ENCODE measurements around the gene P4HTM.

P4HTM gene

GRCh38 chr3:48983096-48983495 lies 6.9 kb upstream of the P4HTM start:
- Histone ChIP-seq H3K9me3 (ENCODE audit: control insufficient read depth in 2 of 2, low read length in 2 of 2) (no peaks in the 10 kb centered on the region), H3K4me1 (ENCODE audit: control insufficient read depth, insufficient read depth, low read length) (no peaks in the 10 kb centered on the region), H3K4me3 (ENCODE audit: low read length in 2 of 2) (no peak overlapping the region), H3K27me3 (ENCODE audit: control insufficient read depth in 1 of 2, insufficient read depth in 2 of 2, low read length in 2 of 2) (no peaks in the 10 kb centered on the region), H3K36me3 (ENCODE audit: control insufficient read depth in 2 of 2, insufficient read depth in 2 of 2, low read length in 2 of 2) (peaks cover 58 to 61% of the 10 kb centered on the region in 2 donors), H3K9ac (ENCODE audit: low read length in 2 of 2) (no peak overlapping the region), H3K27ac (ENCODE audit: low read length) (no peak overlapping the region)

GRCh38 chr3:48984663-48985062 lies 5.4 kb upstream of the P4HTM start:
- peaks cover 50 to 53% of the 10 kb centered on the region in 2 donors for H3K36me3 ChIP-seq (ENCODE audit: control insufficient read depth in 2 of 2, insufficient read depth in 2 of 2, low read length in 2 of 2)
- H3K4me1 ChIP-seq (ENCODE audit: control insufficient read depth, insufficient read depth, low read length): peaks cover 8% of the 10 kb centered on the region
- H3K9ac ChIP-seq (ENCODE audit: low read length in 2 of 2): no peak overlapping the region
- no peak overlapping the region for H3K27ac ChIP-seq (ENCODE audit: low read length)
- no peaks in the 10 kb centered on the region for H3K9me3 ChIP-seq (ENCODE audit: control insufficient read depth in 2 of 2, low read length in 2 of 2)
- H3K4me3 ChIP-seq (ENCODE audit: low read length in 2 of 2): no peak overlapping the region
- H3K27me3 ChIP-seq (ENCODE audit: control insufficient read depth in 1 of 2, insufficient read depth in 2 of 2, low read length in 2 of 2): no peaks in the 10 kb centered on the region

- H3K9ac ChIP-seq (ENCODE audit: low read length in 2 of 2): peak overlapping the region in 1 of 2 donors; percentile 29
- peaks cover 42 to 44% of the 10 kb centered on the region in 2 donors for H3K36me3 ChIP-seq (ENCODE audit: control insufficient read depth in 2 of 2, insufficient read depth in 2 of 2, low read length in 2 of 2)
- H3K4me1 ChIP-seq (ENCODE audit: control insufficient read depth, insufficient read depth, low read length): peaks cover 16% of the 10 kb centered on the region
Observed at GRCh38 chr3:48985831-48986376, 4.1 kb upstream of the P4HTM start.

GRCh38 chr3:48989126-48989795 lies 780 bp upstream of the P4HTM start:
- peak overlapping the region; percentile 85 to 94 for H3K9ac ChIP-seq (ENCODE audit: low read length in 2 of 2)
- H3K4me3 ChIP-seq (ENCODE audit: low read length in 2 of 2): peak overlapping the region; percentile 75 to 88
- peaks cover 27% of the 10 kb centered on the region for H3K4me1 ChIP-seq (ENCODE audit: control insufficient read depth, insufficient read depth, low read length)
- H3K27me3 ChIP-seq (ENCODE audit: control insufficient read depth in 1 of 2, insufficient read depth in 2 of 2, low read length in 2 of 2): no peaks in the 10 kb centered on the region
- peaks cover 17 to 20% of the 10 kb centered on the region in 2 donors for H3K36me3 ChIP-seq (ENCODE audit: control insufficient read depth in 2 of 2, insufficient read depth in 2 of 2, low read length in 2 of 2)
- peak overlapping the region; percentile 98 for H3K27ac ChIP-seq (ENCODE audit: low read length)
- no peaks in the 10 kb centered on the region for H3K9me3 ChIP-seq (ENCODE audit: control insufficient read depth in 2 of 2, low read length in 2 of 2)

More at GRCh38 chr3:48985831-48986376, 4.1 kb upstream of the P4HTM start:
- H3K4me3 ChIP-seq (ENCODE audit: low read length in 2 of 2): no peak overlapping the region
- no peaks in the 10 kb centered on the region for H3K9me3 ChIP-seq (ENCODE audit: control insufficient read depth in 2 of 2, low read length in 2 of 2)
- H3K27me3 ChIP-seq (ENCODE audit: control insufficient read depth in 1 of 2, insufficient read depth in 2 of 2, low read length in 2 of 2): no peaks in the 10 kb centered on the region
- no peak overlapping the region for H3K27ac ChIP-seq (ENCODE audit: low read length)

- Histone ChIP-seq H3K9me3 (ENCODE audit: control insufficient read depth in 2 of 2, low read length in 2 of 2) (no peaks in the 10 kb centered on the region), H3K27me3 (ENCODE audit: control insufficient read depth in 1 of 2, insufficient read depth in 2 of 2, low read length in 2 of 2) (no peaks in the 10 kb centered on the region), H3K4me1 (ENCODE audit: control insufficient read depth, insufficient read depth, low read length) (peaks cover 27% of the 10 kb centered on the region), H3K9ac (ENCODE audit: low read length in 2 of 2) (peak overlapping the region; percentile 78 to 85), H3K27ac (ENCODE audit: low read length) (peak overlapping the region; percentile 98), H3K36me3 (ENCODE audit: control insufficient read depth in 2 of 2, insufficient read depth in 2 of 2, low read length in 2 of 2) (peaks cover 6 to 16% of the 10 kb centered on the region in 2 donors), H3K4me3 (ENCODE audit: low read length in 2 of 2) (peak overlapping the region; percentile 75 to 88)
Observed at GRCh38 chr3:48990636-48991469, 812 bp downstream of the P4HTM start.

- H3K4me3 ChIP-seq (ENCODE audit: low read length in 2 of 2): peak overlapping the region in 1 of 2 donors; percentile 88
- peak overlapping the region in 1 of 2 donors; percentile 78 for H3K9ac ChIP-seq (ENCODE audit: low read length in 2 of 2)
Observed at GRCh38 chr3:48991851-48992545, 2.0 kb downstream of the P4HTM start.

GRCh38 chr3:48993834-48994233 lies 3.8 kb downstream of the P4HTM start:
- Histone ChIP-seq H3K27ac (ENCODE audit: low read length) (no peak overlapping the region), H3K9ac (ENCODE audit: low read length in 2 of 2) (no peak overlapping the region), H3K9me3 (ENCODE audit: control insufficient read depth in 2 of 2, low read length in 2 of 2) (no peaks in the 10 kb centered on the region), H3K4me3 (ENCODE audit: low read length in 2 of 2) (no peak overlapping the region), H3K36me3 (ENCODE audit: control insufficient read depth in 2 of 2, insufficient read depth in 2 of 2, low read length in 2 of 2) (peaks cover 8 to 12% of the 10 kb centered on the region in 2 donors), H3K27me3 (ENCODE audit: control insufficient read depth in 1 of 2, insufficient read depth in 2 of 2, low read length in 2 of 2) (no peaks in the 10 kb centered on the region), H3K4me1 (ENCODE audit: control insufficient read depth, insufficient read depth, low read length) (peaks cover 27% of the 10 kb centered on the region)

More at GRCh38 chr3:48991851-48992545, 2.0 kb downstream of the P4HTM start:
- no peaks in the 10 kb centered on the region for H3K9me3 ChIP-seq (ENCODE audit: control insufficient read depth in 2 of 2, low read length in 2 of 2)
- H3K4me1 ChIP-seq (ENCODE audit: control insufficient read depth, insufficient read depth, low read length): peaks cover 27% of the 10 kb centered on the region
- no peaks in the 10 kb centered on the region for H3K27me3 ChIP-seq (ENCODE audit: control insufficient read depth in 1 of 2, insufficient read depth in 2 of 2, low read length in 2 of 2)
- peaks cover 7 to 12% of the 10 kb centered on the region in 2 donors for H3K36me3 ChIP-seq (ENCODE audit: control insufficient read depth in 2 of 2, insufficient read depth in 2 of 2, low read length in 2 of 2)
- H3K27ac ChIP-seq (ENCODE audit: low read length): peak overlapping the region; percentile 98

GRCh38 chr3:48996640-48997039 lies 6.6 kb downstream of the P4HTM start:
- Histone ChIP-seq H3K9me3 (ENCODE audit: control insufficient read depth in 2 of 2, low read length in 2 of 2) (no peaks in the 10 kb centered on the region), H3K4me1 (ENCODE audit: control insufficient read depth, insufficient read depth, low read length) (peaks cover 4% of the 10 kb centered on the region), H3K27ac (ENCODE audit: low read length) (no peak overlapping the region), H3K4me3 (ENCODE audit: low read length in 2 of 2) (no peak overlapping the region), H3K9ac (ENCODE audit: low read length in 2 of 2) (no peak overlapping the region), H3K36me3 (ENCODE audit: control insufficient read depth in 2 of 2, insufficient read depth in 2 of 2, low read length in 2 of 2) (peaks cover 10 to 12% of the 10 kb centered on the region in 2 donors), H3K27me3 (ENCODE audit: control insufficient read depth in 1 of 2, insufficient read depth in 2 of 2, low read length in 2 of 2) (no peaks in the 10 kb centered on the region)

- H3K4me3 ChIP-seq (ENCODE audit: low read length in 2 of 2): no peak overlapping the region
- no peak overlapping the region for H3K27ac ChIP-seq (ENCODE audit: low read length)
- no peak overlapping the region for H3K9ac ChIP-seq (ENCODE audit: low read length in 2 of 2)
Observed at GRCh38 chr3:48997102-48997635, 7.1 kb downstream of the P4HTM start.

More at GRCh38 chr3:48997102-48997635, 7.1 kb downstream of the P4HTM start:
- Histone ChIP-seq H3K4me1 (ENCODE audit: control insufficient read depth, insufficient read depth, low read length) (no peaks in the 10 kb centered on the region), H3K9me3 (ENCODE audit: control insufficient read depth in 2 of 2, low read length in 2 of 2) (no peaks in the 10 kb centered on the region), H3K27me3 (ENCODE audit: control insufficient read depth in 1 of 2, insufficient read depth in 2 of 2, low read length in 2 of 2) (no peaks in the 10 kb centered on the region), H3K36me3 (ENCODE audit: control insufficient read depth in 2 of 2, insufficient read depth in 2 of 2, low read length in 2 of 2) (peaks cover 10 to 12% of the 10 kb centered on the region in 2 donors)
